Measurements from ENCODE around the gene PSMB2.

PSMB2 gene

GRCh38 chr1:35598895-35599294, 42.4 kb downstream of the PSMB2 start:
- no peaks in the 10 kb centered on the region for H3K4me1 ChIP-seq (ENCODE audit: control insufficient read depth in 1 of 2, insufficient read depth in 2 of 2, low read length in 2 of 2)
- H3K4me3 ChIP-seq (ENCODE audit: low read depth in 1 of 2, low read length in 2 of 2), result no peak overlapping the region
- no peak overlapping the region for H3K27ac ChIP-seq (ENCODE audit: low read depth, low read length)
- H3K9ac ChIP-seq (ENCODE audit: low read depth in 1 of 2, low read length in 2 of 2), result no peak overlapping the region
- H3K27me3 ChIP-seq (ENCODE audit: control insufficient read depth in 1 of 2, insufficient read depth in 2 of 2, low read length in 2 of 2), result no peaks in the 10 kb centered on the region
- no peaks in the 10 kb centered on the region for H3K9me3 ChIP-seq (ENCODE audit: control insufficient read depth in 1 of 2, low read length in 2 of 2)
- peaks cover 14 to 31% of the 10 kb centered on the region in 2 donors for H3K36me3 ChIP-seq (ENCODE audit: control insufficient read depth in 1 of 2, insufficient read depth in 2 of 2, low read length in 2 of 2)

- peaks cover 0 to 4% of the 10 kb centered on the region in 2 donors for H3K4me1 ChIP-seq (ENCODE audit: control insufficient read depth in 1 of 2, insufficient read depth in 2 of 2, low read length in 2 of 2)
- H3K4me3 ChIP-seq (ENCODE audit: low read depth in 1 of 2, low read length in 2 of 2), result no peak overlapping the region
- no peak overlapping the region for H3K9ac ChIP-seq (ENCODE audit: low read depth in 1 of 2, low read length in 2 of 2)
- peaks cover 6 to 20% of the 10 kb centered on the region in 2 donors for H3K36me3 ChIP-seq (ENCODE audit: control insufficient read depth in 1 of 2, insufficient read depth in 2 of 2, low read length in 2 of 2)
- H3K27me3 ChIP-seq (ENCODE audit: control insufficient read depth in 1 of 2, insufficient read depth in 2 of 2, low read length in 2 of 2), result no peaks in the 10 kb centered on the region
- no peak overlapping the region for H3K27ac ChIP-seq (ENCODE audit: low read depth, low read length)
- no peaks in the 10 kb centered on the region for H3K9me3 ChIP-seq (ENCODE audit: control insufficient read depth in 1 of 2, low read length in 2 of 2)
Observed at GRCh38 chr1:35597870-35598269, 43.5 kb downstream of the PSMB2 start.

GRCh38 chr1:35595684-35596083, 45.6 kb downstream of the PSMB2 start:
- no peak overlapping the region for H3K9ac ChIP-seq (ENCODE audit: low read depth in 1 of 2, low read length in 2 of 2)
- H3K36me3 ChIP-seq (ENCODE audit: control insufficient read depth in 1 of 2, insufficient read depth in 2 of 2, low read length in 2 of 2), result peaks cover 0 to 7% of the 10 kb centered on the region in 2 donors
- H3K4me3 ChIP-seq (ENCODE audit: low read depth in 1 of 2, low read length in 2 of 2), result no peak overlapping the region
- no peaks in the 10 kb centered on the region for H3K27me3 ChIP-seq (ENCODE audit: control insufficient read depth in 1 of 2, insufficient read depth in 2 of 2, low read length in 2 of 2)
- H3K27ac ChIP-seq (ENCODE audit: low read depth, low read length), result no peak overlapping the region
- no peaks in the 10 kb centered on the region for H3K9me3 ChIP-seq (ENCODE audit: control insufficient read depth in 1 of 2, low read length in 2 of 2)
- peaks cover 0 to 7% of the 10 kb centered on the region in 2 donors for H3K4me1 ChIP-seq (ENCODE audit: control insufficient read depth in 1 of 2, insufficient read depth in 2 of 2, low read length in 2 of 2)

GRCh38 chr1:35594005-35594760, 47.1 kb downstream of the PSMB2 start:
- H3K9ac ChIP-seq (ENCODE audit: low read depth in 1 of 2, low read length in 2 of 2), result no peak overlapping the region
- no peak overlapping the region for H3K27ac ChIP-seq (ENCODE audit: low read depth, low read length)
- H3K27me3 ChIP-seq (ENCODE audit: control insufficient read depth in 1 of 2, insufficient read depth in 2 of 2, low read length in 2 of 2), result no peaks in the 10 kb centered on the region
- peaks cover 0 to 7% of the 10 kb centered on the region in 2 donors for H3K4me1 ChIP-seq (ENCODE audit: control insufficient read depth in 1 of 2, insufficient read depth in 2 of 2, low read length in 2 of 2)
- H3K36me3 ChIP-seq (ENCODE audit: control insufficient read depth in 1 of 2, insufficient read depth in 2 of 2, low read length in 2 of 2), result peaks cover 0 to 6% of the 10 kb centered on the region in 2 donors
- no peak overlapping the region for H3K4me3 ChIP-seq (ENCODE audit: low read depth in 1 of 2, low read length in 2 of 2)
- H3K9me3 ChIP-seq (ENCODE audit: control insufficient read depth in 1 of 2, low read length in 2 of 2), result no peaks in the 10 kb centered on the region

GRCh38 chr1:35592991-35593769, 48.1 kb downstream of the PSMB2 start:
- no peak overlapping the region for H3K9ac ChIP-seq (ENCODE audit: low read depth in 1 of 2, low read length in 2 of 2)
- no peak overlapping the region for H3K27ac ChIP-seq (ENCODE audit: low read depth, low read length)
- no peaks in the 10 kb centered on the region for H3K27me3 ChIP-seq (ENCODE audit: control insufficient read depth in 1 of 2, insufficient read depth in 2 of 2, low read length in 2 of 2)
- peaks cover 0 to 6% of the 10 kb centered on the region in 2 donors for H3K36me3 ChIP-seq (ENCODE audit: control insufficient read depth in 1 of 2, insufficient read depth in 2 of 2, low read length in 2 of 2)
- no peaks in the 10 kb centered on the region for H3K9me3 ChIP-seq (ENCODE audit: control insufficient read depth in 1 of 2, low read length in 2 of 2)
- H3K4me3 ChIP-seq (ENCODE audit: low read depth in 1 of 2, low read length in 2 of 2), result no peak overlapping the region
- peaks cover 0 to 7% of the 10 kb centered on the region in 2 donors for H3K4me1 ChIP-seq (ENCODE audit: control insufficient read depth in 1 of 2, insufficient read depth in 2 of 2, low read length in 2 of 2)

GRCh38 chr1:35591211-35591610, 50.1 kb downstream of the PSMB2 start:
- no peak overlapping the region for H3K27ac ChIP-seq (ENCODE audit: low read depth, low read length)
- no peaks in the 10 kb centered on the region for H3K27me3 ChIP-seq (ENCODE audit: control insufficient read depth in 1 of 2, insufficient read depth in 2 of 2, low read length in 2 of 2)
- H3K36me3 ChIP-seq (ENCODE audit: control insufficient read depth in 1 of 2, insufficient read depth in 2 of 2, low read length in 2 of 2), result peaks cover 0 to 6% of the 10 kb centered on the region in 2 donors
- no peak overlapping the region for H3K4me3 ChIP-seq (ENCODE audit: low read depth in 1 of 2, low read length in 2 of 2)
- no peaks in the 10 kb centered on the region for H3K9me3 ChIP-seq (ENCODE audit: control insufficient read depth in 1 of 2, low read length in 2 of 2)
- no peak overlapping the region for H3K9ac ChIP-seq (ENCODE audit: low read depth in 1 of 2, low read length in 2 of 2)
- peaks cover 0 to 7% of the 10 kb centered on the region in 2 donors for H3K4me1 ChIP-seq (ENCODE audit: control insufficient read depth in 1 of 2, insufficient read depth in 2 of 2, low read length in 2 of 2)

- H3K27me3 ChIP-seq (ENCODE audit: control insufficient read depth in 1 of 2, insufficient read depth in 2 of 2, low read length in 2 of 2), result no peaks in the 10 kb centered on the region
- H3K36me3 ChIP-seq (ENCODE audit: control insufficient read depth in 1 of 2, insufficient read depth in 2 of 2, low read length in 2 of 2), result peaks cover 0 to 6% of the 10 kb centered on the region in 2 donors
- H3K4me3 ChIP-seq (ENCODE audit: low read depth in 1 of 2, low read length in 2 of 2), result no peak overlapping the region
- H3K9me3 ChIP-seq (ENCODE audit: control insufficient read depth in 1 of 2, low read length in 2 of 2), result no peaks in the 10 kb centered on the region
- no peak overlapping the region for H3K27ac ChIP-seq (ENCODE audit: low read depth, low read length)
- H3K4me1 ChIP-seq (ENCODE audit: control insufficient read depth in 1 of 2, insufficient read depth in 2 of 2, low read length in 2 of 2), result peaks cover 0 to 7% of the 10 kb centered on the region in 2 donors
- H3K9ac ChIP-seq (ENCODE audit: low read depth in 1 of 2, low read length in 2 of 2), result no peak overlapping the region
Observed at GRCh38 chr1:35590476-35591040, 50.8 kb downstream of the PSMB2 start.

GRCh38 chr1:35589516-35590427, 51.6 kb downstream of the PSMB2 start:
- Histone ChIP-seq H3K9ac (ENCODE audit: low read depth in 1 of 2, low read length in 2 of 2) (no peak overlapping the region), H3K36me3 (ENCODE audit: control insufficient read depth in 1 of 2, insufficient read depth in 2 of 2, low read length in 2 of 2) (peaks cover 0 to 6% of the 10 kb centered on the region in 2 donors), H3K27ac (ENCODE audit: low read depth, low read length) (no peak overlapping the region), H3K4me1 (ENCODE audit: control insufficient read depth in 1 of 2, insufficient read depth in 2 of 2, low read length in 2 of 2) (peaks cover 0 to 7% of the 10 kb centered on the region in 2 donors), H3K4me3 (ENCODE audit: low read depth in 1 of 2, low read length in 2 of 2) (no peak overlapping the region), H3K9me3 (ENCODE audit: control insufficient read depth in 1 of 2, low read length in 2 of 2) (no peaks in the 10 kb centered on the region), H3K27me3 (ENCODE audit: control insufficient read depth in 1 of 2, insufficient read depth in 2 of 2, low read length in 2 of 2) (no peaks in the 10 kb centered on the region)

GRCh38 chr1:35588197-35588910, 53.0 kb downstream of the PSMB2 start:
- Histone ChIP-seq H3K27ac (ENCODE audit: low read depth, low read length) (no peak overlapping the region), H3K4me1 (ENCODE audit: control insufficient read depth in 1 of 2, insufficient read depth in 2 of 2, low read length in 2 of 2) (peaks cover 0 to 7% of the 10 kb centered on the region in 2 donors), H3K36me3 (ENCODE audit: control insufficient read depth in 1 of 2, insufficient read depth in 2 of 2, low read length in 2 of 2) (peaks cover 0 to 6% of the 10 kb centered on the region in 2 donors), H3K9me3 (ENCODE audit: control insufficient read depth in 1 of 2, low read length in 2 of 2) (no peaks in the 10 kb centered on the region), H3K27me3 (ENCODE audit: control insufficient read depth in 1 of 2, insufficient read depth in 2 of 2, low read length in 2 of 2) (no peaks in the 10 kb centered on the region), H3K4me3 (ENCODE audit: low read depth in 1 of 2, low read length in 2 of 2) (no peak overlapping the region), H3K9ac (ENCODE audit: low read depth in 1 of 2, low read length in 2 of 2) (no peak overlapping the region)

Measured in duodenal mucosa (tissue), 2 donors.